Measurements from ENCODE around the gene EDNRA.

Gene EDNRA

GRCh38 chr4:147539959-147540358 lies 59.1 kb downstream of the EDNRA start:
- no peak for DNase-seq

DNA sequence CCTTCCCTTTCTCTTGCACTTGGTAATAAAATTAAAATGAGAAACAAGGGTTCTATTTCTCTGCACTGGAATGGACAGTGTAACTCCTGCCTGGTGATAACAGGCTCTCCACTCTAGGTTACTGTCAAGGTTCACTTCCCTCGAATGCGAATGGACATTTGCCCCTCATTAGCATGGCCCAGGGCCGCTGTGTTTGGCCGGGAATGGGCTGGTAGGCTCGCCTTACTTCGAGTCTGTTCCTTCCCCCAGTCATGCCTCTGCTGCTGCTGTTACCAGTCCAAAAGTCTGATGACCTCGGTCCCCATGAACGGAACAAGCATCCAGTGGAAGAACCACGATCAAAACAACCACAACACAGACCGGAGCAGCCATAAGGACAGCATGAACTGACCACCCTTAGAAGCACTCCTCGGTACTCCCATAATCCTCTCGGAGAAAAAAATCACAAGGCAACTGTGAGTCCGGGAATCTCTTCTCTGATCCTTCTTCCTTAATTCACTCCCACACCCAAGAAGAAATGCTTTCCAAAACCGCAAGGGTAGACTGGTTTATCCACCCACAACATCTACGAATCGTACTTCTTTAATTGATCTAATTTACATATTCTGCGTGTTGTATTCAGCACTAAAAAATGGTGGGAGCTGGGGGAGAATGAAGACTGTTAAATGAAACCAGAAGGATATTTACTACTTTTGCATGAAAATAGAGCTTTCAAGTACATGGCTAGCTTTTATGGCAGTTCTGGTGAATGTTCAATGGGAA lies 61.5 kb downstream of the EDNRA start:
- DNase-seq: no peak

- no peak for DNase-seq
Measured at GRCh38 chr4:147543034-147543433, 62.1 kb downstream of the EDNRA start.

DNA sequence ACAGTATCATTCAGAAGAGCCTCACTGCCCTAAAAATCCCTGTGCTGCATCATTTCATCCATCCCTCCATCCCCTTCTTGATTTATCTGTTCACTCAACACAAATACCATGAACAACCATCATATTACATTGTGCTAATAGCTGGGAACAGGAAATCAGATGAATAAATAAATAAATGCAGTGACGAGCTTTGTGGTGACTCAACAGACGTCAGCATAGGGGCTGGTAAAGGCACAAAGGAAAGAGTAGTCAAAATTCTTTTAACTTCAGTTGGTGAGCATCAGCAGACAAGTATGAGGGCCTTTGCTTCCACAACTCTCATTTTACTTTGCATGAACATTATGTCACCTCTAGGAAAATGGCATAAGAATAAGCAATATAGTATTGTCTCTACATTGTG lies 65.5 kb downstream of the EDNRA start:
- no peak for DNase-seq

GRCh38 chr4:147547314-147548056 lies 66.6 kb downstream of the EDNRA start:
- no peak for DNase-seq

DNA sequence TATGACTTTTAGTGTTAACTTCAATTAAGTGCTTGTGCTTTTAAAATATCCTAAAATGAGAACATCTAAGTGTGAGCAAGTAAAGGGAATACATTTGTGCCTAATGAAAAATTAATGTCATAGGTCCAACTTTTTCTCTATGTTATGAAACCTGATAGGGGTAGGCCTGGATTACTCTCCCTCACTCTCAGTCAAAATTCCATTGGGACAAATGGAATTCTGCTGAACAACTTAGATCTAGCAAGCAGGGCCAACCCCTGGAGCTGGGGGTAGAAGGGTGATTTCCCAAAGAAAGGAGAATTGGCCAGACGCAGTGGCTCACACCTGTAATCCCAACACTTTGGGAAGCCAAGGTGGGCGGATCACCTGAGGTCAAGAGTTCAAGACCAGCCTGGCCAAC lies 67.4 kb downstream of the EDNRA start:
- DNase-seq: no peak

- DNase-seq: peak in 2 of 56 donors; percentile 2 to 6
Measured at GRCh38 chr4:147550626-147551246, 69.8 kb downstream of the EDNRA start.

GRCh38 chr4:147560625-147561024 lies 79.7 kb downstream of the EDNRA start:
- DNase-seq: no peak

- DNase-seq: no peak
Measured at GRCh38 chr4:147566762-147567161, 85.9 kb downstream of the EDNRA start.

GRCh38 chr4:147567276-147567675 lies 86.4 kb downstream of the EDNRA start:
- DNase-seq: no peak

DNA sequence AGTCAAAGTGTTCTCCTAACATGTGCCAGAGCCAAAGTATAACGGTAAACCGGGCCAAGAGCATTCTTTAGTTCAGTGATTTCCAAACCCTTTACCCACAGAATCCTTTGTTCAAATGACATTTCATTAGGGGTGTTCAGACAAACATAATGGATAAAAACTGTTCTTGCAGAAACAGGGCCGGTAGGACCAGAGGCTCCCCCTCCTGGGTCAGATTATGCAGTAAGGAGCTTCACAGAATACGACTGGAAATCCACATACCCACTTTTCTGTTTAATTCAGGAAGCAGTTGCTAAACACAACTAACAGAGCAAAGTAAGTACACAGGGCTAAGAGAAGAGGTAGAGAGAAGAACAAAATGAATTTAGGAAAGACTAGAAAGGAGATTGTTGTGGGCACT lies 89.7 kb downstream of the EDNRA start:
- DNase-seq: no peak

- no peak for DNase-seq
Measured at GRCh38 chr4:147571036-147571770, 90.3 kb downstream of the EDNRA start.

GRCh38 chr4:147576084-147576483 lies 95.2 kb downstream of the EDNRA start:
- DNase-seq: no peak

GRCh38 chr4:147578051-147578476 lies 97.2 kb downstream of the EDNRA start:
- no peak for DNase-seq

- no peak for DNase-seq
Measured at GRCh38 chr4:147578593-147578992, 97.7 kb downstream of the EDNRA start.

DNA sequence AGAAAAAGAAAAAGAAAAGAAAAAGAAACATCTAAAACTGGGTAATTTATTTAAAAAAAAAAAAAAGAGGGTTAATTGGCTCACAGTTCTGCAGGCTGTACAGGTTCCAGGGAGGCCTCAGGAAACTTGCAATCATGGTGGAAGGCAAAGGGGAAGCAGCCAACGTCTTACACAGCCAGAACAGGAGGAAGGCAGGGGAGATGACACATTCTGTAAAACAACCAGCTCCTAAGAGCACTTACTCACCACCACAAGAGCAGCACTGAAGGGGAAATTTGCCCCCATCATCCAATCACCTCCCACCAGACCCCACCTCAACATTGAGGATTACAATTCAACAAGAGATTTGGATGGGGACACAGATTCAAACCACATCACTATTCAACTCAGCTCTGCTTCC lies 99.5 kb downstream of the EDNRA start:
- no peak for DNase-seq

DNA sequence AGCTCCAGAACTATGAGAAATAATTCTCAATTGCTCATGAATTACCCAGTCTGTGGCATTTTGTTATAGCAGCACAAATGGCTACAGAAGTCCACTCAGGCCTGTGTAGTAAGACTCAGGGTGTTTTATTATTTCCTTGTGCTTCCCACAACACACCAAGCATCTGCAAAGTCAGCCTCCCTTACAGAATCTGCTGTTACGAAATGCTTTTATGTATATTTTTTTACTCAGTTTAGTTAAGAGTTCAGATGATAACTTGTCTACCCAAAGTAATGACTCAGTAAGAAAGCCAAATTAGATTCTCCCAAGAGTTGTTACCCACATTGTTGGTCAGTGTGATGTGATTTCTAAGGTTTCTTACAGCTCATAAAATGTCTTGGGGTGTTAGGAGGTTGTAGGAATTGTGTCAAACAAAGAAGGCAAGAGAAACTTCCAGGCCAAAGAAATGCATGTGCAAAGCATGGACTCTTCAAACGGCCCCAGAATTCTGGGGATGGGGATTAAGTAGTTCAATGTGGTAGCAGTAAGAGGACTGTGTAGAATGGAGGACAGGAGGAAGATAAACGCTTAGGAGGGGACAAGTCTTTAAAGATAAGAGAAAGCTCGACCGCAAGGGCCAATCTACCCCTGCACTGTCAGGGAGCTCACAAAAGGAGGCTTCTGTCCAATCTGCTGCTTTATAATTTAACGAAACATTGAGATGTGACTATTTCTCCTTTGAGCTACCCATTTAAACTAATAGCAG lies 100.9 kb downstream of the EDNRA start:
- no peak for DNase-seq

GRCh38 chr4:147582386-147583060 lies 101.6 kb downstream of the EDNRA start:
- no peak for DNase-seq

DNA sequence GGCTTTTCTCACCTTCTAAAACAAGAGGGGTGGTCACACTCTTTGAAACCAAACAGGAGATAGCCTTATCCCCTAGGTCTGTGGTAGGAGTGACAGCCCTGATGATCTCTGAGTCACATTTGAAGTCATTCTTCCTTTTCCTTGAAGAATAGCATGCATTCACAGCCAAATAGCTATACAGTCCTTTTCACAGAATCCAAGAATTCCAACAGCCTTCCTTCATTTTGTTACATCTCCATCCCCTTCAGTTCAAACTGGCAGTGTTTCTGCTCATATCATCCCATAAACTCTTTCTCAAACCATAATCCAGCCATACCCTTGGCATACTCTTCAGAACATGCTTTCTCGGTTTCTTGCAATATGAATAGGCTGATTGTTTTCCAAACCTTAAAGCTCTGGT lies 103.0 kb downstream of the EDNRA start:
- DNase-seq: no peak

GRCh38 chr4:147586032-147586431 lies 105.1 kb downstream of the EDNRA start:
- DNase-seq: no peak

All from nucleus accumbens (tissue), 56 donors.